CD14-positive monocyte (primary cell): ENCODE results near the gene TALDO1. TPM values are rescaled to one million over a fixed set of nuclear protein-coding genes. Genes with fewer than 3 reads are reported as not detected.

ENCODE experiments used
- DNase-seq, 3 donors: peaks; one replicate each; pipeline ENCODE4 v3.0.0-alpha.2; 2011 to 2022
- H2AFZ ChIP-seq: 2 replicates; pipeline ENCODE4 v1.6.0; 2012; ENCODE audit warnings: mild to moderate bottlenecking, low read depth, low read length, inconsistent platforms; ENCODE audit not compliant: insufficient read depth, poor library complexity, severe bottlenecking
- H3K27ac ChIP-seq, 2 donors: 1 replicate in 1 of 2; 2 replicates in 1 of 2; pipeline ENCODE4 v1.5.1; 2012 to 2013; ENCODE audit warnings: low read length in 2 of 2, control low read depth in 1 of 2, inconsistent platforms in 1 of 2, low read depth in 1 of 2, mild to moderate bottlenecking in 1 of 2
- H3K27me3 ChIP-seq, 2 donors: one replicate each; pipeline versions ENCODE4 v1.6.0 to v1.6.1; 2011 to 2013; ENCODE audit warnings: low read length in 2 of 2; ENCODE audit not compliant: control insufficient read depth in 2 of 2, insufficient read depth in 2 of 2
- H3K36me3 ChIP-seq, 2 donors: replicated peaks in 1 of 2; 1 replicate in 1 of 2; 2 replicates in 1 of 2; pipeline versions ENCODE4 v1.5.1 to v1.6.1; 2012 to 2013; ENCODE audit warnings: low read length in 2 of 2, control low read depth in 1 of 2, inconsistent platforms in 1 of 2, mild to moderate bottlenecking in 1 of 2; ENCODE audit not compliant: insufficient read depth in 2 of 2, control insufficient read depth in 1 of 2
- H3K4me1 ChIP-seq, 2 donors: 1 replicate in 1 of 2; 2 replicates in 1 of 2; pipeline versions ENCODE4 v1.5.1 to v1.6.1; 2012 to 2013; ENCODE audit warnings: low read length in 2 of 2, control low read depth in 1 of 2, inconsistent platforms in 1 of 2, mild to moderate bottlenecking in 1 of 2, moderate library complexity in 1 of 2; ENCODE audit not compliant: insufficient read depth in 2 of 2, control insufficient read depth in 1 of 2
- H3K4me2 ChIP-seq: replicated peaks from 2 replicates; pipeline ENCODE3; 2012; ENCODE audit warnings: low read length, moderate library complexity, mild to moderate bottlenecking; ENCODE audit not compliant: poor library complexity, severe bottlenecking; ENCODE audit errors: extremely low read depth
- H3K4me3 ChIP-seq, 3 experiments: fragments of 200-600 bp in 1 of 3; sonication (generic) in 1 of 3; replicated peaks in 1 of 3; 1 replicate in 2 of 3; 2 replicates in 1 of 3; pipeline ENCODE4 v1.5.1; 2011 to 2013; ENCODE audit warnings: low read length in 3 of 3, mild to moderate bottlenecking in 3 of 3, control low read depth in 2 of 3, low read depth in 2 of 3, inconsistent platforms in 1 of 3, moderate library complexity in 1 of 3
- H3K79me2 ChIP-seq: 2 replicates; pipeline ENCODE4 v1.6.0; 2012; ENCODE audit warnings: mild to moderate bottlenecking, control low read depth, inconsistent platforms, low read length, moderate library complexity; ENCODE audit not compliant: insufficient read depth
- H3K9ac ChIP-seq: 2 replicates; pipeline ENCODE4 v1.6.0; 2017; ENCODE audit warnings: low read length, mild to moderate bottlenecking; ENCODE audit not compliant: insufficient read depth, poor library complexity, severe bottlenecking
- H3K9me3 ChIP-seq, 2 donors: replicated peaks in 1 of 2; 1 replicate in 1 of 2; 2 replicates in 1 of 2; pipeline versions ENCODE4 v1.5.1 to v1.6.1; 2012 to 2013; ENCODE audit warnings: low read length in 2 of 2, control low read depth in 1 of 2; ENCODE audit not compliant: control insufficient read depth in 1 of 2, insufficient read depth in 1 of 2
- H4K20me1 ChIP-seq: 2 replicates; pipeline ENCODE4 v1.6.0; 2012; ENCODE audit warnings: mild to moderate bottlenecking, low read length, control low read depth, moderate library complexity; ENCODE audit not compliant: insufficient read depth
- H3K27ac Mint-ChIP-seq, 7 donors: one replicate each; pipeline ENCODE4 v1.8.0; 2020; ENCODE audit warnings: mild to moderate bottlenecking in 7 of 7, mixed read lengths in 7 of 7, moderate library complexity in 6 of 7, inconsistent platforms in 2 of 7
- H3K27me3 Mint-ChIP-seq, 3 donors: one replicate each; pipeline ENCODE4 v1.8.0; 2021 to 2022; ENCODE audit warnings: low read depth in 3 of 3, mild to moderate bottlenecking in 3 of 3, mixed read lengths in 3 of 3, moderate library complexity in 3 of 3, inconsistent platforms in 1 of 3
- H3K36me3 Mint-ChIP-seq, 2 donors: one replicate each; pipeline ENCODE4 v1.8.0; 2020; ENCODE audit warnings: mixed read lengths in 2 of 2, inconsistent platforms in 1 of 2, mild to moderate bottlenecking in 1 of 2
- H3K4me1 Mint-ChIP-seq: one replicate; pipeline ENCODE4 v1.8.0; 2020; ENCODE audit warnings: mild to moderate bottlenecking, mixed read lengths
- H3K4me3 Mint-ChIP-seq, 2 donors: one replicate each; pipeline ENCODE4 v1.8.0; 2020; ENCODE audit warnings: mild to moderate bottlenecking in 2 of 2, mixed read lengths in 2 of 2, moderate library complexity in 1 of 2
- H3K9me3 Mint-ChIP-seq, 7 donors: one replicate each; pipeline ENCODE4 v1.8.0; 2020 to 2022; ENCODE audit warnings: mixed read lengths in 7 of 7, mild to moderate bottlenecking in 6 of 7, moderate library complexity in 6 of 7, inconsistent platforms in 2 of 7
- WGBS: methylation state at CpG from one replicate; pipeline ENCODE4 v1.1.5; 2013; ENCODE audit warnings: missing lambda C conversion rate; ENCODE audit not compliant: insufficient coverage; 5-methylcytosine and 5-hydroxymethylcytosine counted together
- intact Hi-C, 2 donors: fragments of 100-400 bp; cut with micrococcal nuclease; formaldehyde crosslinking; loops; one replicate each; pipeline versions ENCODE4 v1.15.0 to v1.15.1; 2023
- polyA plus RNA-seq, 3 donors: library from polyadenylated mRNA; depleted of rRNA in 1 of 3; unstranded in 2 of 3; stranded (reverse) in 1 of 3; fragments of 300-500 nt in 2 of 3; fragments of >200 nt in 1 of 3; fragmentation: Illumina TruSeq in 2 of 3; gene quantifications; 1 replicate in 2 of 3; 2 replicates in 1 of 3; pipeline ENCODE4 v1.2.3, GENCODE V29; 2012 to 2021
- TF ChIP-seq, protein P1 (sequence below): fragments of 200-600 bp; IDR thresholded peaks from one replicate; pipeline ENCODE4 v1.8.0; 2022; ENCODE audit warnings: antibody characterized with exemption, mild to moderate bottlenecking

Gene TALDO1
- polyA plus RNA-seq, 3 donors = 502 to 1,249 (median 1,224) TPM

DNA sequence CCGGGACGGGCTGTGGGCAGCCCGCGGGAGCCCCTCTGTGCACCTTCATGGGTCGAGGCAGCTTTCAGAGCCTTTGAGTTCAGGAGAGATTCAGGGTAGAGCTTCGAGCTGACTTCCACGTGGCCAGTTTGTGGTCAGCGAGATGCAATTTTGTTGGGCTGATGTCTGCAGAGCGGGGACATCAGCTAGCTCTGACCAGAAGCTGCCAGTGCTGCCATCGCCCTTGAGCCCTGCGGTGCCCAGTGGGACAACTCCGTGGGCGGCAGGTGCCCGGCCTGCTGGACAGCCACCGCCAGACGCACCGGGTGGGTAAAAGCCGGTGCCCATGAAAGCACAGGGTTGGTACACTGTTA, 719 bp downstream of the TALDO1 start:
- 0% methylated on average over 15 of the region's 18 CpGs for WGBS
- peaks cover 38% of the 10 kb centered on the region for H3K4me1 Mint-ChIP-seq
- Histone ChIP-seq H3K79me2 (peaks cover 66% of the 10 kb centered on the region), H2AFZ (peak overlapping the region; percentile 96), H3K4me3 (peak overlapping the region; percentile 87 to 98 (median 90)), H3K36me3 (peaks cover 6 to 14% of the 10 kb centered on the region in 2 donors), H3K9me3 (no peaks in the 10 kb centered on the region), H3K4me1 (peaks cover 33 to 61% of the 10 kb centered on the region in 2 donors), H3K4me2 (peak overlapping the region; percentile 74), H3K9ac (peak overlapping the region; percentile 96), H3K27ac (peak overlapping the region; percentile 92 to 98), H4K20me1 (peaks cover 55% of the 10 kb centered on the region), H3K27me3 (no peaks in the 10 kb centered on the region)
- TF ChIP-seq, protein P1, sequence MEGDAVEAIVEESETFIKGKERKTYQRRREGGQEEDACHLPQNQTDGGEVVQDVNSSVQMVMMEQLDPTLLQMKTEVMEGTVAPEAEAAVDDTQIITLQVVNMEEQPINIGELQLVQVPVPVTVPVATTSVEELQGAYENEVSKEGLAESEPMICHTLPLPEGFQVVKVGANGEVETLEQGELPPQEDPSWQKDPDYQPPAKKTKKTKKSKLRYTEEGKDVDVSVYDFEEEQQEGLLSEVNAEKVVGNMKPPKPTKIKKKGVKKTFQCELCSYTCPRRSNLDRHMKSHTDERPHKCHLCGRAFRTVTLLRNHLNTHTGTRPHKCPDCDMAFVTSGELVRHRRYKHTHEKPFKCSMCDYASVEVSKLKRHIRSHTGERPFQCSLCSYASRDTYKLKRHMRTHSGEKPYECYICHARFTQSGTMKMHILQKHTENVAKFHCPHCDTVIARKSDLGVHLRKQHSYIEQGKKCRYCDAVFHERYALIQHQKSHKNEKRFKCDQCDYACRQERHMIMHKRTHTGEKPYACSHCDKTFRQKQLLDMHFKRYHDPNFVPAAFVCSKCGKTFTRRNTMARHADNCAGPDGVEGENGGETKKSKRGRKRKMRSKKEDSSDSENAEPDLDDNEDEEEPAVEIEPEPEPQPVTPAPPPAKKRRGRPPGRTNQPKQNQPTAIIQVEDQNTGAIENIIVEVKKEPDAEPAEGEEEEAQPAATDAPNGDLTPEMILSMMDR = no peak
- peak in 1 of 3 donors; percentile 32 for DNase-seq
- H3K4me3 Mint-ChIP-seq = peak overlapping the region; percentile 81 to 90
- peak overlapping the region; percentile 91 to 97 (median 96) for H3K27ac Mint-ChIP-seq
- peaks cover 8 to 21% of the 10 kb centered on the region in 2 donors for H3K36me3 Mint-ChIP-seq
- no peaks in the 10 kb centered on the region for H3K27me3 Mint-ChIP-seq
- no peaks in the 10 kb centered on the region for H3K9me3 Mint-ChIP-seq
- intact Hi-C loops = loop anchor here (1.0 to 5.0 kb wide), 2 partner anchors 48 to 49 kb away; partner anchors contain the start of gene SLC25A22 (in 1 of the 2)

DNA sequence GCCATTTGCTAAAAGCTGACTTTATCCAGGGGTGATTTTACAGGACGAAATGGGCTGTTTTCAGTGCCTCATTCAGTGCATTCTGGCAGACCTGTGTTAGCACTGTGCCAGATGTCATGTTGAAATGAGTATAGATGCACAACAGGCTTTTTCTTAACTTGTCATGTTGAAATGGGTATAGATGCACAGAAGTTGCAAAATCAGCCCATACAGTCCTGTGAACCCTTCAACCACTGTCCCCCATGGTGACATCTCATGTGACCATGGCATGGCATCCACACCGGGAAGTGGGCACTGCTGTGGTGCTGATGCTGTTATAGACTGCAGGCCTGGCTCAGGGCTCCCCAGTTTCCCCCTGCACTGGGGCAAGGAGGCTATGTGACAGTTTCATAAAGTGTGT, 2.5 kb downstream of the TALDO1 start:
- H3K79me2 ChIP-seq = peaks cover 83% of the 10 kb centered on the region
- TF ChIP-seq, protein P1 = no peak
- 10% methylated on average over 2 of the region's 2 CpGs for WGBS
- H3K36me3 Mint-ChIP-seq = peaks cover 8 to 29% of the 10 kb centered on the region in 2 donors
- H3K9ac ChIP-seq = peak overlapping the region; percentile 10
- peaks cover 10 to 16% of the 10 kb centered on the region in 2 donors for H3K36me3 ChIP-seq
- peak; percentile 62 to 79 (median 78) for DNase-seq
- no peak overlapping the region for H2AFZ ChIP-seq
- H3K9me3 ChIP-seq = no peaks in the 10 kb centered on the region
- intact Hi-C loops = loop anchor here in 1 of 2 donors (5.0 kb wide), 1 partner anchor 48 kb away; the partner anchor contains the start of gene SLC25A22
- peaks cover 38% of the 10 kb centered on the region for H3K4me1 Mint-ChIP-seq
- peak overlapping the region in 1 of 3 experiments; percentile 87 for H3K4me3 ChIP-seq
- H3K4me1 ChIP-seq = peaks cover 33 to 60% of the 10 kb centered on the region in 2 donors
- peaks cover 72% of the 10 kb centered on the region for H4K20me1 ChIP-seq
- no peaks in the 10 kb centered on the region for H3K27me3 Mint-ChIP-seq
- peak overlapping the region; percentile 92 to 98 for H3K27ac ChIP-seq
- peak overlapping the region; percentile 91 to 97 (median 95) for H3K27ac Mint-ChIP-seq
- H3K4me3 Mint-ChIP-seq = peak overlapping the region; percentile 50 to 80
- no peaks in the 10 kb centered on the region for H3K27me3 ChIP-seq
- H3K9me3 Mint-ChIP-seq = no peaks in the 10 kb centered on the region
- H3K4me2 ChIP-seq = peak overlapping the region; percentile 74
